Epithelial cell of proximal tubule (primary cell): ENCODE measurements around the gene ACO1. TPM values are rescaled to one million over a fixed set of nuclear protein-coding genes. Genes with fewer than 3 reads are reported as not detected.

Experiments used
- DNase-seq: peaks from one replicate; pipeline ENCODE4 v3.0.0-alpha.2; 2011; ENCODE audit warnings: low read depth
- H3K4me3 ChIP-seq: 2 replicates; pipeline ENCODE4 v1.5.1; 2011; ENCODE audit warnings: low read depth, mild to moderate bottlenecking, low read length
- total RNA-seq: library from RNA; depleted of rRNA; stranded (reverse); fragments of >200 nt; gene quantifications from 2 replicates; pipeline ENCODE4 v1.2.3, GENCODE V29; 2015
- TF ChIP-seq, protein P1 (sequence below): conservative IDR thresholded peaks from 2 replicates; pipeline ENCODE4 v1.5.1; 2012; ENCODE audit warnings: low read depth, mild to moderate bottlenecking, low read length

The ACO1 gene
- total RNA-seq, 1 donor from 2014 or later, result 41.2 TPM

DNA sequence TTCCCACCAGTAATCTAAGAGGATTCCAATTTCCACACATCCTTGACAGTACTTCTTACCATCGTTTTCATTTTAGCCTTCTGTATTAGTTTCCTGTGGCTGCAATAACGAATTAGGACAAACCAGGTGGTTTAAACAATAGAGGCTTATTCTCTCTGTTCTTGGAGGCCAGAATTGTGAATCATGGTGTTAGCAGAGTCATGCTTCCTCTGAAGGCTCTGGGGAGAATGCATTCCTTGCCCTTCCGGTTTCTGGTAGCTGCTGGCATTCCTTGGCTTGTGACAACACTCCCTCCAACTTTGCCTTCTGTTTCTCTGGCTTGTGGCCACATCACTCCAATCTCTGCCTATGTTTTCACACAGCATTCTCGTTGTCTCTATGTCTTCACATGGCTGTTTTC lies 118.0 kb downstream of the ACO1 start:
- peak; percentile 39 for DNase-seq
- TF ChIP-seq, protein P1, sequence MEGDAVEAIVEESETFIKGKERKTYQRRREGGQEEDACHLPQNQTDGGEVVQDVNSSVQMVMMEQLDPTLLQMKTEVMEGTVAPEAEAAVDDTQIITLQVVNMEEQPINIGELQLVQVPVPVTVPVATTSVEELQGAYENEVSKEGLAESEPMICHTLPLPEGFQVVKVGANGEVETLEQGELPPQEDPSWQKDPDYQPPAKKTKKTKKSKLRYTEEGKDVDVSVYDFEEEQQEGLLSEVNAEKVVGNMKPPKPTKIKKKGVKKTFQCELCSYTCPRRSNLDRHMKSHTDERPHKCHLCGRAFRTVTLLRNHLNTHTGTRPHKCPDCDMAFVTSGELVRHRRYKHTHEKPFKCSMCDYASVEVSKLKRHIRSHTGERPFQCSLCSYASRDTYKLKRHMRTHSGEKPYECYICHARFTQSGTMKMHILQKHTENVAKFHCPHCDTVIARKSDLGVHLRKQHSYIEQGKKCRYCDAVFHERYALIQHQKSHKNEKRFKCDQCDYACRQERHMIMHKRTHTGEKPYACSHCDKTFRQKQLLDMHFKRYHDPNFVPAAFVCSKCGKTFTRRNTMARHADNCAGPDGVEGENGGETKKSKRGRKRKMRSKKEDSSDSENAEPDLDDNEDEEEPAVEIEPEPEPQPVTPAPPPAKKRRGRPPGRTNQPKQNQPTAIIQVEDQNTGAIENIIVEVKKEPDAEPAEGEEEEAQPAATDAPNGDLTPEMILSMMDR, result no peak
- H3K4me3 ChIP-seq, result no peak overlapping the region

DNA sequence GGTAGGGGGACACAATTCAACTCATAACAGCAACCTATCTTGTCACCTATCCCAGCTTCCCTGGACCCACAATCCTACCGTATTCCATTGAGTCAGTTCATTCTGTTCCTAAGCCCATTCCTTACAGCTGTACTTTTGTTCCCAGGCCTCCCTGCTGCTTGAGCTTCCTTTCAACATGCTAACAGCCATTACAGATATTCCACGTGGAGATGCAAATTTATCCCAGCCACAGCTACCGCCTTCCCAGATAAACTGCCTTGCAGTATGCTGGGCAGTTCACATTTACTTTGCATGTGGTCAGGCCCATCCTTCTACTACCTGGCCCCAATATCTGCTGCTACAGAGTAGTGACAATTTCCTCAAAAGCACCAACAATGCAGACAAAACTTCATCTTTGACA lies 118.6 kb downstream of the ACO1 start:
- H3K4me3 ChIP-seq, result no peak overlapping the region
- no peak for DNase-seq
- TF ChIP-seq, protein P1, result no peak

Other genes with a start within 250 kb of the ACO1 start
- gene RIGI, start 141.6 kb downstream of the ACO1 start, total RNA-seq, result 10.9 and 18.7 TPM in 2 replicates
- gene SMIM27, start 167.7 kb downstream of the ACO1 start, total RNA-seq, result 8.6 and 8.7 TPM in 2 replicates
- 14.3 and 18.5 TPM in 2 replicates for gene TOPORS, start 167.9 kb downstream of the ACO1 start, total RNA-seq
- 80.8 and 83.2 TPM in 2 replicates for gene NDUFB6, start 188.5 kb downstream of the ACO1 start, total RNA-seq